Right lobe of liver (tissue), 4 donors: ENCODE data around the gene PITPNM2.

Source experiments
- CTCF ChIP-seq, 4 donors: fragments of 200-600 bp in 3 of 4; fragments of 450-650 bp in 1 of 4; IDR thresholded peaks; one replicate each; pipeline versions ENCODE4 v1.5.1 to v1.8.0; 2016 to 2022; ENCODE audit warnings: antibody characterized with exemption in 4 of 4, mild to moderate bottlenecking in 2 of 4
- POLR2A ChIP-seq: fragments of 450-650 bp; IDR thresholded peaks from one replicate; pipeline ENCODE4 v1.6.1; 2017; ENCODE audit warnings: antibody characterized with exemption, mild to moderate bottlenecking
- donor health status: DM: no; HTN: no; CAD: no.
- donor health status: DM: no; HTN: no; CAD: no.
- donor health status: DM: no; HTN: yes; CAD: no.

GRCh38 chr12:123134271-123134671 is 16.6 kb downstream of the PITPNM2 start:
- TF ChIP-seq CTCF (IDR thresholded peaks at IDR 0.05) (no peak), POLR2A (no peak)
